ENCODE results near the gene FOXP4.
A peak's percentile ranks its signal among the peaks of the same experiment; 100 is the strongest.

Gene FOXP4, protein sequence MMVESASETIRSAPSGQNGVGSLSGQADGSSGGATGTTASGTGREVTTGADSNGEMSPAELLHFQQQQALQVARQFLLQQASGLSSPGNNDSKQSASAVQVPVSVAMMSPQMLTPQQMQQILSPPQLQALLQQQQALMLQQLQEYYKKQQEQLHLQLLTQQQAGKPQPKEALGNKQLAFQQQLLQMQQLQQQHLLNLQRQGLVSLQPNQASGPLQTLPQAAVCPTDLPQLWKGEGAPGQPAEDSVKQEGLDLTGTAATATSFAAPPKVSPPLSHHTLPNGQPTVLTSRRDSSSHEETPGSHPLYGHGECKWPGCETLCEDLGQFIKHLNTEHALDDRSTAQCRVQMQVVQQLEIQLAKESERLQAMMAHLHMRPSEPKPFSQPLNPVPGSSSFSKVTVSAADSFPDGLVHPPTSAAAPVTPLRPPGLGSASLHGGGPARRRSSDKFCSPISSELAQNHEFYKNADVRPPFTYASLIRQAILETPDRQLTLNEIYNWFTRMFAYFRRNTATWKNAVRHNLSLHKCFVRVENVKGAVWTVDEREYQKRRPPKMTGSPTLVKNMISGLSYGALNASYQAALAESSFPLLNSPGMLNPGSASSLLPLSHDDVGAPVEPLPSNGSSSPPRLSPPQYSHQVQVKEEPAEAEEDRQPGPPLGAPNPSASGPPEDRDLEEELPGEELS

DNA sequence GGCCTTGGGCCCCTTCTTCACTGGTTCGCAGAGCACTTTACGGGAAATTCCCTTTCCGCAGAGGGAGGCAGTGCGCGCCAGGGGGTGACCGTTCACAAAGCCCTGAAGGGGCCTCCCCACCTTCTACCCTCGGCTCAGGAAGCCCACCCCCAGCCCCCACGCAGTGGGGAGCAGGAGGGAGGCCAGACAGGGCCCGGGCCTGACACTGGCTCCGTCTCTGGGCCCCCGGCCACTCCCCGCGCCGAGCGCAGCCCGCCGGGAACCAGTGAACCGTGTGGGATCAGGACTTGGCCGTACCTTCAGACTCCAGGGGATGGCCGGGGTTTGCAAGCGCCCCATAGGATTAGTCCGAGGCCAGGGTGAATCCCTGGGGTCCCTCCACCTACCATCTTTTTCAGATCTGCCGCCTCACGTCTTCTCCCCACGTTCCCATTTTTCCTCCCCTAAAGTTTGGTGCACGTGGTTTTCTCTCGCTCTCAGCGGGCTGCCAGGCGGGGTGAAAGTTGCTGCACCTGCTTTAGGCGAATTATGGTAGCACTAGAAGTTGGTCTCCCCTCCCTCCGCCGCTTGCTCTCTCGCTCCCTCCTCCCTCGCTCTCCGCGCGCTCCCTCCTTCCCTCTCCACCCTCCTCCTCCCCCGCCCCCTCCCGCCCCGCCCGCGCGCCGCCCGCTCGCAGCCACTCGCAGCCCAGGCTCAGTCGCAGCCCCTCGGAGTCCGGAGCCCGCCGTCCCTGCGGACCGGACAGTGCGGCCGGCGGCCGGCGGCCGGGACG lies at the start of gene FOXP4:
FOXP4 (plus strand) TSS at position 679 of the 772 bp plus-strand sequence. CDS start 19,380 bp downstream, outside the sequence.
- peak; percentile 55 to 81 for DNase-seq

DNA sequence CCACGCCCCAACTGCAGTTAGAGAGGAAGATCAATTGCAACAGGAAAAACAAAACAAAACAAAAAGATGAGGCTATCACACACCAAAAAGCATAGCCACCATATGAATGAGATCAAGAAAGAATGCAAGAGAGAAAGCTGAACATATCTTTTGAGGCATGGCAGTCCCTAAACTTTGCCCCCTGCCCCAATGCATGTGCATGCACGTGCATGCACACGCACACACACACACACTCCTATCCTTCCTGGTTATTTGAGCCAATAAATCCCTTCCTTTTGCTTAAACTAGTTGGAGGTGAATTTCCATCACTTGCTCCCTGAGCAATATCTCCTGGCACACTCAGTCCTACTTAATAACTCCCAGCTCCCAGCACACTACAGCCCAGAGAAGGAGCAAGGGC lies 48.6 kb upstream of the FOXP4 start:
- no peak for DNase-seq

DNA sequence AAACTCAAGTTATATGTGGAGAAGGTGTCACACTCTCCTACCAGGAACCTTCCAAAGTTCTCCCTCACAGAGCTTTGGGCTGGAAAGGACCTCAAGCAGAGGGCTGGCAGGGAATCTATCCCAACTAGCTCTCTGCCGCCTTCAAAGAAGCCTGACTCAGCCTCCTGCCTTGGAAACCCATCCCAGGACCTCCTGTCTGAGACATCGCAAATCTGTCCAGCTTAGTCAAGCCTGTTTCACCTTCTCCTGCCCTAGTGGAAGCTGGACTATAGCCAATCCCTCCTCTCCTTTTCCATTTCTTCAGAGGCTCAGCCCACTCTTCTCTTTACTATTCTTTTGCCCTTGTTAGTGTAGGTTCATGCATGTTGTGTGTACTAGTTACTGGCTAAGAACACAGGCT lies 48.2 kb upstream of the FOXP4 start:
- DNase-seq: no peak

DNA sequence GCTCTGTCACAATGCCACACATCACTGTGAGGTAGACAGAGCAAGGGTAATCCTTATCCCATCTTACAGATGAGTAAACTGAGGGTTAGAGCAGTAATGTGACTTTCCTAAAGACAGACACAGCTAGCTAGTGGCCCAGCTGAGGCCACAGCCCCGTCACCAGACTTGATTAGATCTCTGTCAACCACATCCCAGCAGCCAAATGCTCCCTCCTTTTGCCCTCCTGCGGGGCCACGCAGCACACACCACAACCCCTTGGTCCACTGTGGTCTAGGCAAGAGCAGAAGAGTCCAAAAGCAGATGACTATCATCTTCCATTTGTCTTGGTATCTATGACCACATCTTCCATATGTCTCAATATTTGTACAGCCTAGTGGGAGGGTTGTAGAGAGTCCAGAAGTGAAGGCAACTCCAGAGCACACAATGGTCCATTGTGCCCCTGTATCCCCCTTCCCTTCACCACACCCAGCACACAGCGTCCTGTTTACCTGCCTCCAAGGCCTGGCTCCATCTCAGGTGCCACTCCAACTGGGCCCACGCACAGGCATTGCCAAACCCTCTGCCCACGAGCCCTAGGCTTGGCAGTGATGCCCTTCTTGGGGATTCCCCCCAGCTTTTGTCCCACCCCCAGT lies 47.1 kb upstream of the FOXP4 start:
- no peak for DNase-seq

DNA sequence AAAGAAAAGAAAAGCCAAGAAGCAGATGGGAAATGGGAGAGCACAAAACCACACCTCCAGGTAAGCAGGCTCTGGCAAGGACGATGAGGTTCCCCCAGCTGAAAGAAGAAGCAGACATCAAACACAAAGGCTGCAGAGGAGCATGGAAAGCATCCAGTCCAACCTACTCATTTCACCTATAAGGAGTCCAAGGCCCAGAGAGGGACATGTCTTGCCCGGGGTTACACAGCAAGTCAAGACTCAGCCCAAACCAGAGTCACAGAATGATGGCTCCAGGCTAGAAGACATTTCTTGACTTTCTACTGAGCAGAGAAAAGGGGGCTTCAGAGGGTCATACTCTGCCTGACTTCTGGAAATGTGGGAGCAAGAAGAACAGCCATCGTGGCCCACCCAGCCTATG lies 45.6 kb upstream of the FOXP4 start:
- DNase-seq: no peak

DNA sequence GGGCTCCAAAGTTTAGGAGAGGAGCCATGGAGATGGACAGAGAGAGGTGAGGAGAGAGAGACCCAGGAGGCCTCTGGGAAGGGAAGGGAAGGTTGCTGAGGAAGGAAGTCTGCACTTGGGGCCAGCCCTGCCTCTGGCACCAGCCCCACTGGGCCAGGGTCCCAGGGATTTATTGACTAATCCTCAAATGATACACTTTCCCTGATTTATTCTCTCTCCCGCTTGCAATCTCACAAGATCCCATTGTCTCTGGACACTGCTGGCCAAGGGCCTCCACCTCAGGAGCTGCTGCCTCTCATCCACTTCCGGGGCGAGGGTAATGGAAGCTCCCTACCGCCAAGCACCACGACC lies 43.6 kb upstream of the FOXP4 start:
- DNase-seq: no peak

DNA sequence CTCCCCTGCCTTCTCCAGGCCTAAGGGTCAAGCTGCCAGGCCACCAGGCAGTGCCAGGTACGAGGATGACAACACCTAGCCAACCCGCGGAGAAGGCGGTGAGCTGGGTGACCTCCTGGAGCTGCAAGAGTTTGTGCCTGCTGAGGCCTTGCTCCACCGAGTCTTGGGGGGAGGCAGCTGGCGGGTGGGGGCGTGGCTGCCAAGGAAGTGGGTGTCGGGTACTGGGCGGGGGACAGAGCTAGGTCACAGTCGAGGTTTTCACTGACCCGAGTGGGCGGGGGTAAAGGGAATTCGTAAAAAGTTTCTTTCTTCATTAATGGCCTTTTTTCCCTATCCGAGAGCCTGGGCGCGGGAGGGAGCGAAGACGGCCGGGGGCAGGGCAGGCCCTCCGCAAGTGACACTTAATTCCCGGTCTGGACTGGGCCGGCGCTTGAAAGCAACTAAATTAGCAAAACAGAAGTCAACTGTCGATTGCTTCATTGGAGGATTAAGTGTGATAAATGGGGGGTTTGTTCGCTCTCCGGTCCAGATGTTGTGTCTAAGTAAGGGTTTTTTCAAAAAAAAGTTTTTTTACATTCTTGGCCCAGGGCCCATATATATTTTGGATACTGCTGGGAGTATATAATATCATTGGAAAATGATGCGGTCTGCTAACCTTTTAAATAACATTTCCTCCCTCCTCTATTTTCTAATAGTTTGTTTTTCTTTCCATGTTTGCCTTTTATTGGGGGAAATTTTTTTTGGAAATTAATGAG lies 43.1 kb upstream of the FOXP4 start:
- DNase-seq: no peak

DNA sequence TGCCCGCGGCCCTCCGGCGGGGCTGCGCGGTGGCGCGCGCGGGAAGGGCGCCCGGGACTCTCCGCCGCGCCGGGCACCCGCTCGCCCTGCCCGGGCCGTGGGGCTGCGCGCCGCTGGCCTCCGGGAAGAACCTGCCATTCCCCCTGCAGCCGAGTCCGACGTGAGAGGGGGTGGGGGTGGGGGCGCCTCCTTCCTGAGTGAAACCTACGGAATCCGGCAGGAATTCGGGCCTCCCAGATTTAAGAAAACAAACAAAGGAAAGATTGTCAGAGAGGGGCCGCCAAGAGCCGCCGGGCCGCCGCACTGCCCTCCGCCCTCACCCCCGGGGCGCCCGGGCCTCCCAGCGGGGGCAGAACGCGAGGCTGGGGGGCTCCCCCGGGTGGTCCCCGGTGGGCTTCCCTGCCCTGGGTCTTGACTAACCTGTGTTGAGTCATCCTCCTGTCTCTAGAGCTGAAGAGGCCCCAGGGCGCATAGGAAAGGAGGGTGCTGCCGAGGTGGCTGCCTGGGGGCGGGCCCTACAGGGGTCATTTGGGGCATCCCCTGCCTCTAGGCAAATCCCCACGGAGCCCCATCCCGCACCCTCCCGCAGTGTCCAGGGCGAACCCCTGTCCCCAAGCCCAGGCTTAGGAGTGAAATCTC lies 42.2 kb upstream of the FOXP4 start:
- no peak for DNase-seq

DNA sequence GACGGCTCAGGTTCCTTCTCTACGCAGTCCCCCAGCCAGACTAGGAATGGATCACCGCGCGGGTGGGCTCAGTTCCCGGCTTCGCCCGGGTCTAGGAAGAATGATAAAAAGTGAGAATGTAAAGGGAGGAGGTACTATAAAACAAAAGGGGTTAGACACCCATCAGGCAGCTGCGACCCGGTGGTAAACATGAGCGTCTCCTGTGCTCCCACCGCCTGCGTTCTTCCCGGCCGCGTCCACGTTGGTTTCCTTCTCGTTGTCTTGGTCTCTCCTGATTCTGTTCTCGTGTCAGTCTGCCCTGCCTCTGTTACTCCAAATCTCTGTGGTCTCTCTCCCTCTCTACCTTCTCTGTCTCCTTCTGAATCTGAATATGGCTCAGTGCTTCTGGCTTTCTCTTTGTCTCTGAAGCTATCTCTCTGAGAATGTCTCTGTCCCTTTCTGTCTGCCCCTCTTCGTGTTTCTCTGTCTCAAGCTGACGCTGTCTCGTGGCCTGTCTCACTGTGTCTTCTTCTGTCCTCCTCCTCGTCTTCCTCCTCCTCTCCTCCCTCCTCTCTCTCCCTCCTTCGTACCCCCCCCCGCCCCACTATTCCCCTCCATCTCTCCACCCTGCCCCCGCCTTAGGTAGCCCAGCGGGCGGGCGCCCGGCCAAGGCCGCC lies 41.6 kb upstream of the FOXP4 start:
- DNase-seq: no peak

DNA sequence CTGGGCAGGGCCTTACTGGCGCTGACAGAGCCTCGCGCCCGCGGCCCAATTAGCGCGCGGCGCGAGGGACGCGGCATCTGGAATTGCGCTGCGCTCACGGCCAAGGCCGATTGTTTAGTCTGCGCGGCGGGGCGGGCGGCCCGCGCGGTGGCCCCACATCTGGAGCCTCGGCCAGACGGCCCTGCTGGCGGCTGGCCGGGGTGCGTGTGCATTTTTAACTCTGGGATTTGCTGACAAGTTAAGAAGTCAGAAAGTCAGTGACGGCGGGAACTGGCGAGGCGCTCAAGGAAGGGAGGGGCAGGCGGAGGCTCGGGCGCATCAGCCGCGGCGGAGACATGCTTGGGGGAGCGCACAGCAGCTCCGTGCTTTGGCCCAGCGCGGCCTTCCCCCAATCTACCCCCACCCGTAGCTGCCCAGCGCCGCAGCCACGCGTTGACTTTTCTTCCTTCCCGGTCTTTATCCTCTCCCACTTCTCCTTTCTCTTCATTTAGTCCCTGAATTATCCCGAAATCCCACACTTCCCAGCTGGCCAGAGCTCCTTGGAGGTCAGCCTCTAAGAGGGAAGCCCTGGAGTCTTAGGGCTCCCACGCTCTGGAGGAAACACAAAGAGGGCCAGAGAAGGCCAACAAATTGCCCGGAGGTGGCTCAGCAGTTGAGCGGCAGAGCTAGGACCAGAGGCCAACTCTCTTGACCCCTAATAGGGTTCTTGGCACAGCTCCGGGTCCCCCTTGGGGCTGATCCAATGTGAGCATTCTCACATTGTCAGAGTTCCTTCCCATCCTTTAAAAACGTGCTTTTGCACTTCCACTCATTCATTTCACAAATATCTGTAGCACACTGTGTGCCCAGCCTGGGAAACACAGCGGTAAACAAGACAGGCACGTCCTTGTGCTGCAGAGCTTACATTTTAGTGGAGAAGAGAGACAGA lies 40.8 kb upstream of the FOXP4 start:
- DNase-seq: no peak

DNA sequence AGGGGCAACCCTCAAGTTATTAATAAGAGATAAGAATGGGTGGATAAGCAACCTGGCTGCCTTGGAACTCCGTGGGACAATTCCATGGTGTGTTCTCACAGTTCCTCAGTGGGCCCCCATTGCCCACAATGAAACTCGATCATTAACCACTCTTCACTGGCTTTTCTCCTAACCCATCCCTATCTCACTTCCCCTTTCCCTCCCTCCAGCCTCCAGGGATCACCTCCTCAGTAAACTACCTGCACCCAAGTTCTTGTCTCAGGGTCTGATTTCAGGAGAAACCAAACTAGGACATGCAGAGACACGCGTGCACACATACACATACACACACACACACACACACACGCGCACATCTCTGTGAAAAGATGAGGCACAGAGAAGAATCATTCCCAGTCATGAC lies 37.7 kb upstream of the FOXP4 start:
- no peak for DNase-seq

DNA sequence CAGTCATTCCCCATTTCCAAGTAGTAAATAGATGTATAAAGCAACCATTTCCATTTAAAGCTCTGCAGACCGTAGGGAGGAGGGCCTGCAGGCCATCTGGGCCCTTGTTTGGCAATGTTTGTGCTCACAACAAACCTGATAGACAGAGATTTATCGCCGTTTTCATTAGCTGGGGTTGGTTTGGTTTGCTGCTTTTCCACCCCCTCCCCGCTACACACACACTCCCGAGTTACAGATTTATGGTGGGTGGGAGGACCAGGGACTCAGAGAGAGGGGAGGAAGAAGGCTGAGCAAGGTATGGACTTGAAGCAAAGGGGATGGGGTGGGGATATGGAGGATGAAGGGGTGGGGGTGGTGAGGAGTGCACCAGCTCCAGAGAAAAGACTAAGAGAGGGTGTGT lies 36.6 kb upstream of the FOXP4 start:
- no peak for DNase-seq

DNA sequence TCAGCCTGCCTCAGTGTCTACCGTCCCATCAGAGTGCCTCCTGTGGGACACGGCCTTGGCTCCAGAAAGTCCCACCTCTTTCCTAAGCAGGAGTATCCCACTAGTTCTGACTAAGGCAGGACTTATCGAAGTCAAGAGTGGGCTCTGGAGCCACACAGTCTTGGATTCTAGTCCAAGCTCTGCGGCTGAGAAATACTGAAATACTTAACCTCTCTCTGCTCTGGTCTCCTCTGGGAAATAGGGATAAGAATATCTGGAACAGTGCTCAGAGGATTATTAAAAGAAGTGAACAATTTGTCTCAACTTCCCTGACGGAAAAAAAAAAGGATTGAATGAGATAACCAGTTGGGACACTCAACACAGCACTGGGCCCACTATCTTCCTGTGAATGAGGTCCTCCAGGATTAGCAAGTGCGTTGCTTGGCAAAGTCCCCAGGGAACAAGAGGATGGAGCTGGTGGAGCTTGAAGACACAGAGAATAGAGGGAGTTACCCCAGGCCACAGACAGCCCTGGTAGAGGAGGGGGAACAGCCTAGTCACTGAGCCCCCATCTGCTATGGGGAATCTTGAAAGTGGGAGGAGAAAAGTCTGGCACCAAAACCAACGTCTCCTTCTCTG lies 34.6 kb upstream of the FOXP4 start:
- DNase-seq: no peak

DNA sequence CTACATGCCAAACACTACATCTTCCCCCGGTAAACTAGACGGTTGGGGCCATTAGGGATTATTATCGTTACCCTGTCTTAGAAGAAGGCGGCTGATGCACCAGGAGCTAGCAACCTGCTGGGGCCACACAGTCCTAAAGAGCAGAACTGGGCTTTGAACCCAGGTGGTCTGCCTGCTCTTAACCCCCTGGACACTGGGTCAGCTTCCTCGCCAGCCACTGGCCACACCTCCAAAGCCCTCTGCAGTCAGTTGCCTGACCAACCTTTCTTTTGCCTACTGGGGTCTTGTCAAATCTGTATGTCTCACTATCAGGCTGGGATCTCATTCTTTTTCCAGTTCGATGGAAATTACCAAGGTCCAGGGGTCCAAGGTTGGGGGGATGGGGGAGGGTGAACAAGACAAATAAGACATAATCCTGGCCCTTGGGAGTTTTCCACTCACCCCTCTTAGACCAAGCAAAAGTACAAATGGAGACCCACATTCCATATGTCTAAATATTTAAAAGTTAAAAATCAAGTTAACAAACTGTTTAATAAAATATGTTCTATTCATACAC lies 34.0 kb upstream of the FOXP4 start:
- no peak for DNase-seq

DNA sequence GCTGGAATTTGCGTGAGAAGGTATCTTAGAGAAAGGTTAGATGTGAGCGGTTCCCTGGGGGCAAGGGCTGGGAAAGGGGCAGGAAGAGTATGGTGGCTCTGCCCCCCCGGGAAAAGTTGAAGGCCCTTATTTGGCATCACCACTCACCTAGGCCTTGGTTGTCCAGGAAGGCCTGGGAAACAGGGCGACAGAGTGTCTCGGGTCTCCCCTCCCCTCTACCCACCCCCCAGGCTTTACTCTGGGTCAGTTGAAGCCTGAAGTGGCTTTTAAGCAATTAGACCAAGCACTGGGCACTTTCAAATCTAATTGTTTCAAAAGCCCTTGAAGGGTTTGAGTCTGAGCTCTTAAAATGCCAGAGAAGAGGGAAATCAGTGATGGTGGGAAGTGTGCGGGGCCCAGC lies 30.2 kb upstream of the FOXP4 start:
- DNase-seq: no peak

DNA sequence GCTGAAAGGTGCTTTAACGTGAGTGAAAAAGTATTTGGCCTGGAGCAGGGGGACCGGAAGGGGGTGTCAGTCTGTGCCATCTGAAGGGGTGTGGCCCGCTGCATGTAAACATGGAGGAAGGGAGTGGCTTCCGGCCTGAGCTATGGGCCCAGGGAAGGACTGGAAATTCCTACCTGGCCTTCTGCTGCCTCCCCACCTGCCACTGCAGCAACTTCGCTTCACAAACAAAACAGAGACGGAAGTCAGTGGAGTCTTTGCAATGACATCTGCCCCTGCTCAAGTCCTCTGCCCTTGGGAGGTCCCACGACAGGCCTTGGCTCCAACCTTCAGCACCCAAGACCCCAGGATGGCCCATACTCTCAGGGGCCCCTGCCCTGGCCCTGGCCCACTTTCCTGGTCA lies 28.1 kb upstream of the FOXP4 start:
- no peak for DNase-seq

DNA sequence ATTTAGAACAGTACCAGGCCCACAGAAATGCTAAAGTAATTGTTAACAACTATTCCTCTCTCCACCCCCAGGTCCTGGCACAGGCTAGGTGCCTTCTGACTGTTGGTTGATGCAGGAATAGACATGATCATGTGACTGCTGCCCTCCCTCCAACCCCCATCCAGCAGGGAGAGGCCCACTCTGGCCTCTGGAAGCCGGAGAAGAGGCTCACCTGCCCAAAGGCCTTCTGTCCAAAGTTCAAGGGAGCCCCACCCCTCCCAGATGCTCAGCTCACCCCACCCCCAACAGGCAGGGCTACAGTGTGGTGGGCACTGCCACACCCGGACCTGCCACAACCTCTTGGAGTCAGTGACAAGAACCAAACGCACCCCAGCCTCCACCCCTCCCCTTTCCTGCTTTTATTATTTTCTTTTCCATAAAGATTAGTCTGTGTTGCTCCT lies 26.9 kb upstream of the FOXP4 start:
- no peak for DNase-seq

DNA sequence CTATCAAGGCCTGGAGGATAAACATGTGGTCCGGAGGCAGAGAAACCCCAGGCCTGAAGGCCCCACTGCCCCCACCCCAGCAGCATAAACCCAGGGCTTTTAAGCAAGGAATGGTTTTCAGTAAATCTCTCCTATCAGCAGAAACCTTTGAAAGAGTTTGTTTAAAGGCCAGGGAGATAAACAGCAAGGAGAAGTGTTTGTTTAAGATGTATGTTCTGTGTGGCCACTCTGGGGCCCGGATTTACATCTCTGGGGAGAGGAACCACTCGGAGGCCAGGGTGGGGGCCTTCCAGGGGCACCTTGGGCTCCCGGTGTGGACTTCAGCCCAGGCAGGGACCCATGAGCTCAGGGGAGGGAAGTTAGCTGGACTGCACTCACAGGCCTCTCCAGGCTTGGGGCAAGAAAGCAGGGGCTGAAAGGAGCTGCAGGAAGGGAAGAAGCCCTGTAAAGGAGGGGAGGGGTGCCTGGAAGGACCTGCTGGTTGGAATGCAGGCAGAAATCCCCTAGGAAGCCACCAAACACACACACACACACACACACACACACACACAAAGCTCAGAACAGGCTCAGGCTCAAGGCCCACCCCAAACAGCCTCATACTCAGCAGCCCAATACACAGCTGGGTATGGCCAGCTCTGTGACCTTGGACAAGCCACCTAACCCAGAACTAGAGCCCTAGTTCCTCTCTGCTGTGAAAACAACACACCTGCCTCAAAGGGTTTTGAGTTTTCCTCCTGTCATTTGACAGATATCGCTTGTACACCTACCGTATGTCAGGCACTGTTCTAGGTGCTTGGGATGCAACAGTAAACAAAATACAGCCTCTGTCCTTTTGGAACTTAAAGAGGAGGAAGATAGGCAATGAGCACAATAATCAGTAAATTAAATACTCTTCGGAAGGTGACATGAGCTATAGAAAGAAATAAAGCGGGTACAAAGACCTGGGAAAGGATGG lies 26.2 kb upstream of the FOXP4 start:
- no peak for DNase-seq
